ENCODE results near the gene RAB37. TPM values are rescaled to one million over a fixed set of nuclear protein-coding genes. Genes with fewer than 3 reads are reported as not detected.

RAB37 gene
- polyA plus RNA-seq, 1 donor from 2014 or later, result not detected

DNA sequence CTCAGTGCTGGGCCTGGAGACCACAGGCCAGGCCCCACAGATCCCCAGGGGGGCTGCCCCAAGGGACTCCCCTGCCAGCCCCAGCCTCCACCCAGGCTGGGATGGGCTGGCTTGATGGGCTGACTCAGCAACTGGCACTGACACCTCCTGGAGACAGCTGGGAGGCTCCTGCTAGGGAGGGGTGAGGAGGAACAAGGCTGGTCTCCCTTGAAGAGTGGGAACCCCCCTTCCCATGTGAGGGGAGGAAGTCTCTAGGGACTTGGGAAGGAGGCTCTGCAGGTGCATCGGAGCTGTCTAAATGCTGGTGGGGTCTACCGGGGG lies 21.8 kb downstream of the RAB37 start:
- Histone ChIP-seq H2AFZ (ENCODE audit: low read depth, low read length) (no peak overlapping the region), H3K4me3 (ENCODE audit: low read length) (no peak overlapping the region), H3K9me3 (ENCODE audit: low read length) (no peaks in the 10 kb centered on the region), H3F3A (ENCODE audit: insufficient read depth, low read length, poor library complexity, severe bottlenecking) (no peaks in the 10 kb centered on the region), H3K9ac (ENCODE audit: low read length) (no peak overlapping the region), H3K27me3 (ENCODE audit: insufficient read depth, low read depth, low read length) (no peaks in the 10 kb centered on the region), H3K27ac (ENCODE audit: low read length) (no peak overlapping the region), H3K4me2 (ENCODE audit: low read length) (no peak overlapping the region), H3K36me3 (ENCODE audit: insufficient read depth, low read length) (no peaks in the 10 kb centered on the region), H4K20me1 (ENCODE audit: insufficient read depth) (no peaks in the 10 kb centered on the region), H3K9me2 (ENCODE audit: insufficient read depth, low read length) (no peaks in the 10 kb centered on the region), H3K79me2 (replicated peaks; ENCODE audit: insufficient read depth, low read length) (no peaks in the 10 kb centered on the region)
- TF ChIP-seq, protein P1, sequence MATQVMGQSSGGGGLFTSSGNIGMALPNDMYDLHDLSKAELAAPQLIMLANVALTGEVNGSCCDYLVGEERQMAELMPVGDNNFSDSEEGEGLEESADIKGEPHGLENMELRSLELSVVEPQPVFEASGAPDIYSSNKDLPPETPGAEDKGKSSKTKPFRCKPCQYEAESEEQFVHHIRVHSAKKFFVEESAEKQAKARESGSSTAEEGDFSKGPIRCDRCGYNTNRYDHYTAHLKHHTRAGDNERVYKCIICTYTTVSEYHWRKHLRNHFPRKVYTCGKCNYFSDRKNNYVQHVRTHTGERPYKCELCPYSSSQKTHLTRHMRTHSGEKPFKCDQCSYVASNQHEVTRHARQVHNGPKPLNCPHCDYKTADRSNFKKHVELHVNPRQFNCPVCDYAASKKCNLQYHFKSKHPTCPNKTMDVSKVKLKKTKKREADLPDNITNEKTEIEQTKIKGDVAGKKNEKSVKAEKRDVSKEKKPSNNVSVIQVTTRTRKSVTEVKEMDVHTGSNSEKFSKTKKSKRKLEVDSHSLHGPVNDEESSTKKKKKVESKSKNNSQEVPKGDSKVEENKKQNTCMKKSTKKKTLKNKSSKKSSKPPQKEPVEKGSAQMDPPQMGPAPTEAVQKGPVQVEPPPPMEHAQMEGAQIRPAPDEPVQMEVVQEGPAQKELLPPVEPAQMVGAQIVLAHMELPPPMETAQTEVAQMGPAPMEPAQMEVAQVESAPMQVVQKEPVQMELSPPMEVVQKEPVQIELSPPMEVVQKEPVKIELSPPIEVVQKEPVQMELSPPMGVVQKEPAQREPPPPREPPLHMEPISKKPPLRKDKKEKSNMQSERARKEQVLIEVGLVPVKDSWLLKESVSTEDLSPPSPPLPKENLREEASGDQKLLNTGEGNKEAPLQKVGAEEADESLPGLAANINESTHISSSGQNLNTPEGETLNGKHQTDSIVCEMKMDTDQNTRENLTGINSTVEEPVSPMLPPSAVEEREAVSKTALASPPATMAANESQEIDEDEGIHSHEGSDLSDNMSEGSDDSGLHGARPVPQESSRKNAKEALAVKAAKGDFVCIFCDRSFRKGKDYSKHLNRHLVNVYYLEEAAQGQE (IDR thresholded peaks at IDR 0.05; ENCODE audit: borderline replicate concordance), result no peak
- TF ChIP-seq SMC3 (conservative IDR thresholded peaks at IDR 0.05; ENCODE audit: poor library complexity) (no peak), RAD21 (conservative IDR thresholded peaks at IDR 0.05) (no peak), EZH2 (IDR thresholded peaks at IDR 0.05; ENCODE audit: borderline replicate concordance, insufficient read depth, low read length, poor library complexity, severe bottlenecking) (no peak), EP300 (conservative IDR thresholded peaks at IDR 0.05; ENCODE audit: poor library complexity, severe bottlenecking) (no peak), TAF1 (IDR thresholded peaks at IDR 0.05; ENCODE audit: low read depth) (no peak), MXI1 (conservative IDR thresholded peaks at IDR 0.05; ENCODE audit: poor library complexity, severe bottlenecking) (no peak), POLR2AphosphoS5 (IDR thresholded peaks at IDR 0.05) (no peak)
- TF ChIP-seq, protein P2, sequence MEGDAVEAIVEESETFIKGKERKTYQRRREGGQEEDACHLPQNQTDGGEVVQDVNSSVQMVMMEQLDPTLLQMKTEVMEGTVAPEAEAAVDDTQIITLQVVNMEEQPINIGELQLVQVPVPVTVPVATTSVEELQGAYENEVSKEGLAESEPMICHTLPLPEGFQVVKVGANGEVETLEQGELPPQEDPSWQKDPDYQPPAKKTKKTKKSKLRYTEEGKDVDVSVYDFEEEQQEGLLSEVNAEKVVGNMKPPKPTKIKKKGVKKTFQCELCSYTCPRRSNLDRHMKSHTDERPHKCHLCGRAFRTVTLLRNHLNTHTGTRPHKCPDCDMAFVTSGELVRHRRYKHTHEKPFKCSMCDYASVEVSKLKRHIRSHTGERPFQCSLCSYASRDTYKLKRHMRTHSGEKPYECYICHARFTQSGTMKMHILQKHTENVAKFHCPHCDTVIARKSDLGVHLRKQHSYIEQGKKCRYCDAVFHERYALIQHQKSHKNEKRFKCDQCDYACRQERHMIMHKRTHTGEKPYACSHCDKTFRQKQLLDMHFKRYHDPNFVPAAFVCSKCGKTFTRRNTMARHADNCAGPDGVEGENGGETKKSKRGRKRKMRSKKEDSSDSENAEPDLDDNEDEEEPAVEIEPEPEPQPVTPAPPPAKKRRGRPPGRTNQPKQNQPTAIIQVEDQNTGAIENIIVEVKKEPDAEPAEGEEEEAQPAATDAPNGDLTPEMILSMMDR (IDR thresholded peaks at IDR 0.05; ENCODE audit: poor library complexity, severe bottlenecking), result no peak

DNA sequence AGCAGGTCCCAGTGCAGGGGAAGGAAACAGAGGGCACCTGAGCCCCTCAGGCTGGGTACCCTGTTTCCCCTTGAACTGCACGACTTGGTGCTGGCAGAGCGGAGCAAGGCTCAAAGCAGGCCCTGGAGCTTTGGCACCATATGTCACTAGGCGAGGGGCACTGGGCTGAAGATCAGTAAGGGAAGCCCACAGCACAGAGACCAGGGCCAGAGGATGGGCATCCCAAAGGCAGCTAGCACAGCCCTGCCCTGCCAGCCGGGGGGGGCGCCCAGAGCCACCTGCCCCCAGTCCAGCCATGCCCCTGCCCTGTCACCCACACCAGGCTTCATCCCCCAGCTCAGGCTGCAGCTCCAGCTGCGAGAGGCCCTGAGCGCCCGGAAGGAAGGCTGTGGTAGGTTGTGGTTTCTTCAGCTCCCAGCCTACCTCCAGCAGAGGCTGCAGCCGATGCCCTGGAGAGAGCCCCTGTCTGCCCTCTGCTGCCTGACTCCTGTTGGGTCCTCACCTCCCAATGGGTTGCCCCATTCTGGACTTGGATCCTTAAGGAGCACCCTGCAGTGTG lies 22.3 kb downstream of the RAB37 start:
- no peaks in the 10 kb centered on the region for H4K20me1 ChIP-seq (ENCODE audit: insufficient read depth)
- H3K27me3 ChIP-seq (ENCODE audit: insufficient read depth, low read depth, low read length), result no peaks in the 10 kb centered on the region
- no peak overlapping the region for H3K4me2 ChIP-seq (ENCODE audit: low read length)
- no peaks in the 10 kb centered on the region for H3K9me2 ChIP-seq (ENCODE audit: insufficient read depth, low read length)
- no peak overlapping the region for H3K9ac ChIP-seq (ENCODE audit: low read length)
- no peak overlapping the region for H2AFZ ChIP-seq (ENCODE audit: low read depth, low read length)
- H3K4me3 ChIP-seq (ENCODE audit: low read length), result no peak overlapping the region
- H3K27ac ChIP-seq (ENCODE audit: low read length), result no peak overlapping the region
- H3K36me3 ChIP-seq (ENCODE audit: insufficient read depth, low read length), result no peaks in the 10 kb centered on the region
- no peaks in the 10 kb centered on the region for H3K9me3 ChIP-seq (ENCODE audit: low read length)
- no peaks in the 10 kb centered on the region for H3K79me2 ChIP-seq (replicated peaks; ENCODE audit: insufficient read depth, low read length)
- no peaks in the 10 kb centered on the region for H3F3A ChIP-seq (ENCODE audit: insufficient read depth, low read length, poor library complexity, severe bottlenecking)
- TF ChIP-seq TAF1 (IDR thresholded peaks at IDR 0.05; ENCODE audit: low read depth), result no peak
- no peak for TF ChIP-seq EP300 (conservative IDR thresholded peaks at IDR 0.05; ENCODE audit: poor library complexity, severe bottlenecking)
- no peak for TF ChIP-seq SMC3 (conservative IDR thresholded peaks at IDR 0.05; ENCODE audit: poor library complexity)
